IMR-90 (cell line): Measurements from ENCODE around the gene GLRA3. TPM values are rescaled to one million over a fixed set of nuclear protein-coding genes. Genes with fewer than 3 reads are reported as not detected.

ENCODE experiments used
- ATAC-seq: fragments of 200-7000 bp; cut with Tn5 transposase; 2 replicates; pipeline ENCODE4 v1.9.1; 2020; ENCODE audit warnings: low read depth, mild to moderate bottlenecking, moderate library complexity
- BruUV-seq: library from RNA; stranded (reverse); fragments of 400-500 nt; replicated peaks from 2 replicates; lab custom pipeline; 2021; lab: Mats Ljungman, UMichigan
- CTCF ChIA-PET: fragments of 300-600 bp; formaldehyde crosslinking; extraction: SDS; loops from one replicate; lab custom pipeline; 2021; ENCODE audit warnings: antibody characterized with exemption; lab: Yijun Ruan, JAX
- POLR2A ChIA-PET: fragments of 300-600 bp; sonication (Branson Sonifier 250); formaldehyde crosslinking; loops from one replicate; lab custom pipeline; 2022; ENCODE audit warnings: antibody characterized with exemption; ENCODE audit not compliant: unreplicated experiment; lab: Charles Lee
- DNase-seq: peaks from one replicate; pipeline ENCODE4 v3.0.0; 2013
- H2AFZ ChIP-seq: replicated peaks from 2 replicates; pipeline ENCODE3; 2013; ENCODE audit warnings: low read length, mild to moderate bottlenecking; ENCODE audit not compliant: poor library complexity
- H2AK5ac ChIP-seq: 2 replicates; pipeline ENCODE4 v1.6.1; 2013; ENCODE audit warnings: low read depth, low read length, inconsistent platforms
- H2AK9ac ChIP-seq: replicated peaks from 2 replicates; pipeline ENCODE3; 2013; ENCODE audit warnings: mild to moderate bottlenecking, low read depth, low read length, moderate library complexity; ENCODE audit not compliant: poor library complexity
- H2BK120ac ChIP-seq: 2 replicates; pipeline ENCODE4 v1.6.1; 2013; ENCODE audit warnings: low read depth, low read length, inconsistent platforms
- H2BK15ac ChIP-seq: 3 replicates; pipeline ENCODE4 v1.6.1; 2013; ENCODE audit warnings: low read depth, low read length, inconsistent platforms
- H2BK20ac ChIP-seq: 2 replicates; pipeline ENCODE4 v1.6.1; 2013; ENCODE audit warnings: low read depth, mild to moderate bottlenecking, inconsistent platforms, low read length, moderate library complexity
- H2BK5ac ChIP-seq: 2 replicates; pipeline ENCODE4 v1.6.1; 2013; ENCODE audit warnings: mild to moderate bottlenecking, low read depth, low read length, inconsistent platforms; ENCODE audit not compliant: poor library complexity, severe bottlenecking
- H3K14ac ChIP-seq: replicated peaks from 2 replicates; pipeline ENCODE4 v1.6.1; 2013; ENCODE audit warnings: low read depth, low read length, inconsistent platforms
- H3K18ac ChIP-seq: 2 replicates; pipeline ENCODE4 v1.6.1; 2013; ENCODE audit warnings: low read depth, low read length, control low read depth
- H3K23ac ChIP-seq: 2 replicates; pipeline ENCODE4 v1.6.1; 2013; ENCODE audit warnings: low read depth, low read length, inconsistent platforms
- H3K27ac ChIP-seq: 2 replicates; pipeline ENCODE4 v1.5.1; 2013; ENCODE audit warnings: mild to moderate bottlenecking, control low read depth, low read length; ENCODE audit not compliant: insufficient read depth
- H3K27me3 ChIP-seq: 2 replicates; pipeline ENCODE4 v1.6.1; 2013; ENCODE audit warnings: low read length; ENCODE audit not compliant: control insufficient read depth, insufficient read depth
- H3K36me3 ChIP-seq: 2 replicates; pipeline ENCODE4 v1.6.1; 2013; ENCODE audit warnings: low read length, mixed read lengths; ENCODE audit not compliant: control insufficient read depth, insufficient read depth
- H3K4ac ChIP-seq: 2 replicates; pipeline ENCODE4 v1.6.1; 2013; ENCODE audit warnings: low read depth, low read length, inconsistent platforms
- H3K4me1 ChIP-seq: 2 replicates; pipeline ENCODE4 v1.6.1; 2013; ENCODE audit warnings: low read length, mixed read lengths; ENCODE audit not compliant: control insufficient read depth, insufficient read depth
- H3K4me2 ChIP-seq: 2 replicates; pipeline ENCODE4 v1.6.1; 2013; ENCODE audit warnings: low read depth, mild to moderate bottlenecking, control low read depth, low read length, moderate library complexity
- H3K4me3 ChIP-seq: 2 replicates; pipeline ENCODE4 v1.5.1; 2013; ENCODE audit warnings: low read depth, mild to moderate bottlenecking, control low read depth, low read length, moderate library complexity; ENCODE audit not compliant: insufficient read depth
- H3K56ac ChIP-seq: 2 replicates; pipeline ENCODE4 v1.6.1; 2013; ENCODE audit warnings: low read length, inconsistent platforms; ENCODE audit not compliant: insufficient read depth; ENCODE audit errors: extremely low read depth
- H3K79me1 ChIP-seq, 2 experiments: 2 replicates each; pipeline ENCODE4 v1.6.1; 2013; ENCODE audit warnings: low read length in 2 of 2, inconsistent platforms in 1 of 2, low read depth in 1 of 2
- H3K9ac ChIP-seq: 2 replicates; pipeline ENCODE4 v1.6.1; 2013; ENCODE audit warnings: low read depth, low read length, control low read depth
- H3K9me1 ChIP-seq: 2 replicates; pipeline ENCODE4 v1.6.1; 2013; ENCODE audit warnings: low read length, inconsistent platforms; ENCODE audit not compliant: insufficient read depth
- H3K9me3 ChIP-seq: 2 replicates; pipeline ENCODE4 v1.6.1; 2013; ENCODE audit warnings: low read length; ENCODE audit not compliant: control insufficient read depth, insufficient read depth
- H4K20me1 ChIP-seq: 2 replicates; pipeline ENCODE4 v1.6.1; 2013; ENCODE audit warnings: low read length, inconsistent platforms; ENCODE audit not compliant: insufficient read depth
- H4K5ac ChIP-seq: 2 replicates; pipeline ENCODE4 v1.6.1; 2013; ENCODE audit warnings: mild to moderate bottlenecking, low read depth, low read length, control low read depth
- H4K8ac ChIP-seq, 2 experiments: 2 replicates each; pipeline ENCODE4 v1.6.1; 2013; ENCODE audit warnings: low read depth in 2 of 2, low read length in 2 of 2, control low read depth in 1 of 2, inconsistent platforms in 1 of 2
- H4K91ac ChIP-seq: 2 replicates; pipeline ENCODE4 v1.6.1; 2013; ENCODE audit warnings: low read depth, low read length, inconsistent platforms; ENCODE audit not compliant: insufficient read depth
- MAFK ChIP-seq: IDR thresholded peaks from 2 replicates; pipeline ENCODE4 v1.6.1; 2012; ENCODE audit warnings: low read depth, low read length, improper control_type of control experiment
- MAZ ChIP-seq: IDR thresholded peaks from 2 replicates; pipeline ENCODE4 v1.6.1; 2012; ENCODE audit warnings: low read depth, mild to moderate bottlenecking, low read length, improper control_type of control experiment, moderate library complexity, borderline replicate concordance
- WGBS, 2 experiments: methylation state at CpG; one replicate each; pipeline versions ENCODE4 v1.1.5 to v1.1.7; 2013; ENCODE audit warnings: missing lambda C conversion rate in 2 of 2; ENCODE audit not compliant: insufficient read length in 1 of 2; ENCODE audit errors: extremely low coverage in 2 of 2; 5-methylcytosine and 5-hydroxymethylcytosine counted together
- dilution Hi-C: fragments of 300-500 bp; cut with HindIII; formaldehyde crosslinking; loops from one replicate; pipeline ENCODE4 v1.14.3; 2018; ENCODE audit warnings: low sequenced_read_pairs; ENCODE audit not compliant: unreplicated experiment
- in situ Hi-C: fragments of 300-500 bp; cut with MboI; formaldehyde crosslinking; loops from 3 replicates; pipeline ENCODE4 v1.14.3; 2019; ENCODE audit warnings: low sequenced_read_pairs, inconsistent platforms, mixed read lengths
- intact Hi-C: fragments of 100-400 bp; cut with micrococcal nuclease; formaldehyde crosslinking; loops from 2 replicates; pipeline ENCODE4 v1.10.0; 2022
- polyA plus RNA-seq, 3 experiments: library from polyadenylated mRNA; depleted of rRNA; stranded (reverse); fragments of >200 nt; gene quantifications; 2 replicates each; pipeline ENCODE4 v1.2.3, GENCODE V29; 2012; ENCODE audit warnings: low replicate concordance in 1 of 3
- total RNA-seq: library from RNA; depleted of rRNA; stranded (reverse); fragments of >200 nt; gene quantifications from 2 replicates; pipeline ENCODE4 v1.2.3, GENCODE V29; 2012
- TF ChIP-seq, protein P1 (sequence below): fragments of 150-350 bp; IDR thresholded peaks from 2 replicates; pipeline ENCODE4 v1.6.1; 2017; ENCODE audit warnings: mild to moderate bottlenecking, antibody characterized with exemption, low read length, low read depth

Gene GLRA3
- total and polyA plus RNA-seq, 2 of the 4 experiments (the other 2 are of a cell fraction): not detected

DNA sequence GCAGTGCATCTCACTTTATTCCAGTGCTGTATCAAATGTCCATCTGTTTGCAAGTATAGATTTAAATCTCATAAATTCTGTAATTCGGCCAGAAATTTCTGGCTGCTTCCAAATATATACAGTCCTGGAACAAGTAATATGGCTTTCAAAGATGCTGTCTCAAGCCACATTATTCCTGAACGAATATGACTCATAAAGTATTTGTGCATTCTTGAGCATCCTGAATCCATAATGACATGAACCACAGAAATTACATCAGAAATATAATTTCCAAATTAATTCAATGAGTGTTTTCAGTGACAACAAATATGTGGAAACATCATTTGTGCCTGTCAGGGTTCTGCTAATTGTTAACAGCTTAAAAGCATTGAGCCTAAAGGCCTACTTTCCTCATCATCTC, 165.8 kb downstream of the GLRA3 start:
- no CpG with 5 or more reads among the region's 2 CpGs for WGBS, 2 experiments
- Histone ChIP-seq H4K8ac (no peak overlapping the region), H3K14ac (no peak overlapping the region), H3K9me1 (no peaks in the 10 kb centered on the region), H4K5ac (no peak overlapping the region), H2BK15ac (no peak overlapping the region), H3K27ac (no peak overlapping the region), H4K20me1 (no peaks in the 10 kb centered on the region), H3K9me3 (peaks cover 3% of the 10 kb centered on the region), H2BK5ac (no peak overlapping the region), H3K9ac (no peak overlapping the region), H3K23ac (no peak overlapping the region), H4K91ac (no peak overlapping the region), H3K27me3 (no peaks in the 10 kb centered on the region), H3K18ac (no peak overlapping the region), H3K79me1 (no peaks in the 10 kb centered on the region), H2AK5ac (no peak overlapping the region), H3K4ac (no peak overlapping the region), H3K56ac (no peak overlapping the region), H3K4me1 (no peaks in the 10 kb centered on the region), H2AFZ (no peak overlapping the region), H3K4me2 (no peak overlapping the region), H3K4me3 (no peak overlapping the region), H2BK120ac (no peak overlapping the region), H3K36me3 (no peaks in the 10 kb centered on the region), H2AK9ac (no peak overlapping the region), H2BK20ac (no peak overlapping the region)
- in situ Hi-C loops (no loop called here), dilution Hi-C loops (no loop called here), intact Hi-C loops (no loop called here)
- ATAC-seq: no peak
- BruUV-seq: no TSS peak
- DNase-seq: peak; percentile 1
- CTCF ChIA-PET: no interaction called here
- no peak for TF ChIP-seq MAFK
- no peak for TF ChIP-seq MAZ
- TF ChIP-seq, protein P1, sequence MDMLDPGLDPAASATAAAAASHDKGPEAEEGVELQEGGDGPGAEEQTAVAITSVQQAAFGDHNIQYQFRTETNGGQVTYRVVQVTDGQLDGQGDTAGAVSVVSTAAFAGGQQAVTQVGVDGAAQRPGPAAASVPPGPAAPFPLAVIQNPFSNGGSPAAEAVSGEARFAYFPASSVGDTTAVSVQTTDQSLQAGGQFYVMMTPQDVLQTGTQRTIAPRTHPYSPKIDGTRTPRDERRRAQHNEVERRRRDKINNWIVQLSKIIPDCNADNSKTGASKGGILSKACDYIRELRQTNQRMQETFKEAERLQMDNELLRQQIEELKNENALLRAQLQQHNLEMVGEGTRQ: no peak
- POLR2A ChIA-PET: no interaction called here
